GM21576 (cell line): ENCODE measurements around the gene INPP5K.
"Not testable (repeated sequence)": the region's sequence is repeated elsewhere in the genome, so short reads cannot be mapped to it uniquely, and the experiment has no call there.

ENCODE experiments used
- ATAC-seq: cut with Tn5 transposase; IDR thresholded peaks from one replicate; pipeline ENCODE4 v1.9.1; 2021; ENCODE audit warnings: mild to moderate bottlenecking, moderate library complexity; ENCODE audit not compliant: unreplicated experiment

The INPP5K gene

DNA sequence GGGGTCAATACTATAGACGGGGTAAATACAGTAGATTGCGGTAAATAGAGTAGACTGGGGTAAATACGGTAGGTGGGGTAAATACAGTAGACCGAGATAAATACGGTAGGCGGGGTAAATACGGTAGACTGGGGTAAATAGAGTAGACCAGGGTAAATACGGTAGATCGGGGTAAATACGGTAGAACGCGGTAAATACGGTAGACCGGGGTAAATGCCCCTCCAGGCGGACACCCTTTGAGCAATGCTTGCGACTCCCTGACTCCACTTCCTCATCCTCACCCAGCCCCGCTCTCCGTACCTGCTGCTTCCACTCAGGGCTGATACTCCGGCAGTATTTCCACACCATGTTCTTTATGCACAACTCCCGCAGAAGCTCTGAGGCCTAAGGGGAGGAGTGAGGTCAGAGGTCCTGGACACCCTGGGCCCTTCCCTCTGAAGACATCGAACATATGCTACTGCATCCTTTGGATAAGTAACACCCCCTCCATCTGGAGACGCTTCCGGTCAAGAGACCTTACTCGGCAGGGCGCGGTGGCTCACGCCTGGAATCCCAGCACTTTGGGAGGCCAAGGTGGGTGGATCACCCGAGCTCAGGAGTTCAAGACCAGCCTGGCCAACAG lies 47.1 kb downstream of the INPP5K start:
- ATAC-seq: no peak

DNA sequence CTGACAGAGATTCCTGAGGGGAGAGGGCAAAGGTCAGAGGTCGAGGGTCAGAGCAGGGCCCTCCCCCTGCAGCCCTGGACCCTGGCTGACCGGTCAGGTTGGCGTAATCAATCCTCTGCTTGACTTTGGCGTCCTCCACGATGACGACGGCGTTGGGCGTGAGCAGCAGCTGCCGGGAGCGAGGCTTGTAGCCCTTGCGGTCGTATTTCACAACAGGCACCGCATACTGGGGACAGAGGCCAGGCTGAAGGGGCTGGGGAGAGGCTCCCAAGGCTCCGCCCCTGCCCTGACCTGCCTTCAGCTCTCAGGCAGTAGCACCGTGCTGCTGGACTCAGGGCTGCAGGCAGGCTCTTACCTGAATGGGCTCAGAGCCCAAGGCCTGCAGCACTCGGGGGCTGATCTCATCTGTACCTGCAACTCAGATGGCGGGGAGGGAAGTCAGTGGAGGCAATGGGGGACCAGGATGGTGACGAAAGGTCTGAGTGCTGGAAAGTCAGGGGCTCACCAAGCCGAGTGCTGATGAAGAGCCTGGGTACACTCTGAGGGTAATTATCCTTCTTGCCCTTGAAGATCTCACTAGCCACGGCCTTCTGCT lies 48.4 kb downstream of the INPP5K start:
- no peak for ATAC-seq

DNA sequence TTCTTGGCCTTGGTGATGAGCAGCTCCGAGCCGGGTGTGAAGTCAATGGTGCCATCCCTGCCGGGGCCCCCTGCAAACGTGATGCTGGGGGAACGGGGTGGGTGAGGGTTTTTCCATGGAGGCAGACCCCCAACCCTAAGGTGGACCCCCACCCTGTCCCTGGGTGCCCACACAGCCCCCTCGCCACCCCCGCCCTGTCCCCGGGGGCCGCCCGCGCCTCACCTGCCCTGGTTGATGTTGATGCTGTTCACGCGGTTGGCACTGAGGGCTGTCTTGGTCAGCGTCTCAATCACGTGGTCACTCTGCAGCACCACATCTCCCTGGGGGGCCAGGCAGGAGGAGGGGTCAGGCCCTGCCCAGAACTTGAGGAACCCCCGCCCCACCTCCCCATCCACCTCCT lies 49.2 kb downstream of the INPP5K start:
- ATAC-seq: no peak

DNA sequence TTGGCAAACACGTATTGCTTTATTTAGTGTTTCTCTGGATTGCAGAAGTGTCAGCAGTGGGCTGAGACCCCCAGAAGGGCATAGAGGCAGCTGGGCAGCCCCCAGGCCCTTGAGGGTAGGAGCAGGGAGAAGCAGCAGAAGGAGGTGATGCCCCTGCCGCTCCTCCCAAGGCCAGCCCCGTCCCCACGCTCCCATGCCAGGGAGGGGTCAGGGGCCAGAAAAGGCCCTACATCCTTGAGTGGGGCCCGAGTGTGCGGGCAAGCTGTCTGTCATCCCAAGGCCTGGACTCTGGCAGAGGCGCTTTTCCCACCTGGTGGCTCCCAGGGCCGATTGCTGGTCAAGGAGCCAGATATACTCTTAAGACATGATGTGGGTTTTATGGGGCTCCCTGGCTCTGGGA lies 52.2 kb downstream of the INPP5K start:
- ATAC-seq: no peak

DNA sequence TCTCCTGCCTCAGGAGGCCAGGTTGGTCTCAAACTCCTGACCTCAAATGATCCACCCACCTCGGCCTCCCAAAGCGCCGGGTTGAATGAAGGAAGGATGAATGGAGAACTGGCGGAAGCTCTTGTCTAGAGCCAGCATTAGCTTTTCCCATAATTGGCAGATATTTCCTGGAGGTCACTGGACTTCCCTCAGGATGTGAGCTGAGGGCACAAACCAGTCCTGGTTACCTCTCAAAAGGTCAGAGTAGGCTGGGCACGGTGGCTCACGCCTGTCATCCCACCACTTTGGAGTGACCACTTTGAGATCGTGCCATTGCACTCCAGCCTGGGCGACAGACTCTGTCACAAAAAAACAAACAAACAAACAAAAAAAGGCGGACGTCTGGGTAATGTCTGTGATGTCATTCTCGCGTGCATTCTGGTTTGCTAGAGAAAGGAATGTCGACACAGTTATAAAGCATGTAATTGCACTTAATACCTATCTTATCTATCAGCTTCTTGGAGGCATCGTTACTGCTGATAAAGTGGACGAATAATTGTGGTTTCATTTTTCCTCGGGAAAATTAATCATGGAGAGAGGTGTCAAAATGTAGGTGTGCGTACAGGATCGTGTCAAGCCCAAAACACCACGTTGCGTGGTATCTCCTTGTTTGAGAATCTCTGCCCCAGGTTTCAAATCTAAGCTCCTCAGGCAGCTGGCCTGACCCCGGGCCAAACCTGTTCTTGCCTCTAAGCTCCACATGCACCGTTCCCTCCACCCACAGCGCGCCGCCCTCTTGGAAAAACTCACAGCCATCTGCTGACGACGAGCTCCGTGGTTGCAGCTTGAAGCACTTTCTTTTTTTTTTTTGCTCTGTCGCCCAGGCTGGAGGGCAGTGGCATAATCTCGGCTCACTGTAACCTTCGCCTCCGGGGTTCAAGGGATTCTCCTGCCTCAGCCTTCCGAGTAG lies 54.0 kb downstream of the INPP5K start:
- ATAC-seq: no peak

DNA sequence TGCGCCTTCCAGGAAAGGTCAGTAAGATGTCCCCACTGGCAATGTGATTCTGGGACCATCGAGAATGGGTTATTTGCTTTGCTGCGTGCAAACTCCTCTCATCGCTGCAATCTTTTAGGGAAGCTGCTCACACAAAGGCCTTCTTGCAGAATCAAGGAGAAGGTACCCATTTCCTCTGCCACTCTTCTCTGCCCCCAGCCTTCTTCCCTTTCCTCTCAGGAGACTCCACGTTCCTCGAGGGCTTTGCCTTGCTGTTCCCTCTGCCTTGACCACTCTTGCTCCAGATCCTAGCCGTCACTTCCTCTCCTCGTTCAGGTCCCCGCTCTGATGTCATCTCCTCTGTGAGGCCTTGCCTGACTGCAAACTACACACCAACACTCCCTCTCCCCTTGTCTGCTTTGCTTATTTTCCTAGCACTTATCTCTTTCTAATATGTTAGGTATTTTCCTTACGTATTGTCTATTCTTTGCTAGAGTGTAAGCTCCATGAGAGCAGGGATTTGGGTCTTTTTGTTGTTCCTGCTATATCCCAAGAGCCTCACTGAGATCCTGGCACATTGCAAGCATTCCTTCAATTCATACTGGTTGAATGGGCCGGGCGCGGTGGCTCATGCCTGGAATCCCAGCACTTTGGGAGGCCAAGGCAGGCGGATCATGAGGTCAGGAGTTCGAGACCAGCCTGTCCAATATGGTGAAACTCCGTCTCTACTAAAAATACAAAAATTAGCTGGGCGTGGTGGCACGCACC lies 55.0 kb downstream of the INPP5K start:
- ATAC-seq: no peak

DNA sequence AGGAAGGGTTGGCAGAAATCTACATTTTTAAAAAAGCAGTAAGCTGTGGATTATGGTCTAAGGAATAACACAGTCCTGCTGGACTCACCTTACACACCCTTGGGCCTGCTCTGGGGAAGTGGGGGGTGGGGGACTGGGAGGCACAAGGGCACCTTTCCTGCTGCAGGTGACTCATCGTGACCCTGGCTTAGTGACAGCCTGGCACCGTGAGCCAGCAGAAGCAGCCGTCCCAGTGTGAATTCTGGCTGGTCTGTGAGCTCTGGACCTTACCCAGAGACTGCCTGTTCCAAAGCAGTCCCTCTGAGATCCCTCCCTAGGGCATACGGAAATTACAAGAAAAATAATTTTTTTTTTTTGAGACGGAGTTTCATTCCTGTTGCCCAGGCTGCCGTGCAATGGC lies 56.2 kb downstream of the INPP5K start:
- no peak for ATAC-seq

DNA sequence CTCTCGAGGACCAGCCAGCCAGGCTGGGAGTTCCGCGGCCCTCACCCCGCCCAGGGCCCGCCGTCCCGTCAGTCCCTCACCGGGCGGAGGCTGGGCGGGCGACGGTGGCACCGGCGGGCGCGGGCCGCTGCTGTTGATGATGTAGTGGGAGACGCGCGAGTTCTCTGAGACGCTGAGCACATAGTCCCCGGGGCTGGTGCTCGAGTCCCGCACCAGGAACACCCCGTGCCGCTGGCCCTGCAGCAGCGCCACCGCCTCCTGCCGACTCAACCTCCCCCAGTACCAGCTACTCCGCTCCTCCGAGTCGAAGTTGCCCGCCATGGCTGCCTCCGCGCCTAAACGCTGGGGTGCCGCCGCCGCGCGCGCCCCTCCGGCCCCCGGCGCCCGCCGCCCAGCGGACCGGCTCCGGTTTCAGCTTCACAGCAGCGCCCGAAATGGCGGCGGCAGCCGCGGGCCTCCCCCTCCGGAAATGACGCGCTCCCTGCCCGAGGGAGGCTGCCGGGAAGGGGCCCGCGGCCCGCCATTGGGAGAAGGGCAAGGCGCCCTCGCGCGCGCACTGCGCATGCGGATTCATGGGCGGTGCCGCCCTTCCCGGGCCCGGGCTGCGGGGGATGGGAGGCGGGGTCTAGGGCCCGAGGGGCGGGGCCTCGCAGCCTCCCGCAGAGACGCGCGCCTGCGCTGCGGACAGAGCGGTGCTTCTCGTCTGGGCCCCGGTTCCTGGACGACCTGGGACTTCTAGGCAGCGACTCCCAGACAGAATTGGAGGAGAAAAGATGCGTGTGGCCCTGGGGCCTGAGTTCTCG lies 60.4 kb downstream of the INPP5K start, which contains the start of gene CRK:
TSS of gene CRK (minus strand) at position 436 of the 803 bp plus-strand sequence. CDS start at position 321, 115 bp downstream.
- ATAC-seq: peak; percentile 66

DNA sequence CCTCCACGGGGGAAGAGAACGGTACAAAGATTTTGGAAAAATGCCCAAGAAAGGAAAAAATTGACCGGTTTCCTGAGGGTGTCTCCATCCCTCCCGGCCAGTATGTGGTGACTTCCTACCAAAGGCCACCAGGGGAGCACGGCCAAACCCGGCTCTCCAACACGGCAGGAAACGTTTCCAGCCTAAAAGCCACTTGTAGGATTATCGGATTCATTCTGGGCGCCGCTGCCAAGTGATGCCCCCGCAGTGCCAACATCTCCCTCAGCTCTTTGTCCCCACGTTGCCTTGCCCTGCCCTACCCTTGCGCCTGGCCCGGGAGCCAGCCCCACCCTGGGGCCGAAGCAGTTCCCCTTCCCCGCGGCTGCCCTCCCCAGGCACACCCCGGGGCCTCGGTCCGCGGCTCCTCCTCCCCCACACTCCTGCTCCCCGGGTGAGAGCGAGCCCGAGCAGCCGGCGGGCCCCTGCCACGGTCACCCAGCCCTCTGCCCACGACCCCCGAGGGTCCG lies 61.1 kb downstream of the INPP5K start:
- ATAC-seq: peak; percentile 33

DNA sequence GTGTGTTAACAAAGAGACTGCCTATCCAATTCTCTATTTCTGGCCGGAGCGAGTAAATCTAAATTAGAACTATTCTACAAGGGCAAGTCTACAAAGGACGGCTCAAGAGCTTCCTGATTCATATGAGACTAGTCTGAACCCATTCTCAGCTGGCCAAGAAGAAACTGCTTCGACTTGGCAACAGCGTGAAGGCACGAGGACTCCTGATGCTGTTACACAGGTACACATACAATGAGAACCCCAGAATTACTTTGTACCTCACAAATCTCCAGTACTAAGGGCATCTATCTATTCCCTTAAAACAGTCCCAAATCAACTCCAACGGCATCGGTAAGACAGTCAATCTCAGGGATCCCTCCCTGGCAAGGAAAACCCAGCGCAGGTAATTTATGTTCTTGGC lies 61.9 kb downstream of the INPP5K start:
- no peak for ATAC-seq

DNA sequence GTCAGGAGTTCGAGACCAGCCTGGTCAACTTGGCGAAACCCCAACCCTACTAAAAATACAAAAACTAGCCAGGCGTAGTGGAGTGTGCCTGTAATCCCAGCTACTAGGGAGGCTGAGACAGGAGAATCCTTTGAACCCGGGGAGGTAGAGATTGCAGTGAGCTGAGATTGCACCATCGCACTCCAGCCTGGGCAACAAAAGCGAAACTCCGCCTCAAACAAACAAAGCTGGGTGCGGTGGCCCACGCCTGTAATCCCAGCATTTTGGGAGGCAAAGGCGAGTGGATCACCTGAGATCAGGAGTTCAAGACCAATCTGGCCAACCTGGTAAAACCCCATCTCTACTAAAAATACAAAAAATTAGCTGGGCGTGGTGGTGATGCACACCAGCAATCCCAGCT lies 62.7 kb downstream of the INPP5K start:
- ATAC-seq: not testable (repeated sequence)

DNA sequence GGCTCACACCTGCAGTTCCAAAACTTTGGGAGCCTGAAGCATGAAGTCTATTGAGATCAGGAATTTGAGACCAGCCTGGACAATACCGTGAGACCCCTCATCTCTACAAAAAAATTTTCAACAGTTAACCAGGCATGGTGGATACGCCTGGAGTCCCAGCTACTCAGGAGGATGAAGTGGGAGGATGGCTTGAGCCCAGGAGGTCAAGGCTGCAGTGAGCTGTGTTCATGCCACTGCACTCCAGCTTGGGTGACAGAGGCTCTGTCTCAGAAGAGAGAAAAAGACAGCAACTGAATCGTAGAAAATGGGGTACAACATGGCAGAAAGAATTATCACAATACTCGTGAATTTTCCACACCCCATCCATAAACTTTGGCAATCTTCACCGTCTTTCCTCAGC lies 63.6 kb downstream of the INPP5K start:
- ATAC-seq: no peak

DNA sequence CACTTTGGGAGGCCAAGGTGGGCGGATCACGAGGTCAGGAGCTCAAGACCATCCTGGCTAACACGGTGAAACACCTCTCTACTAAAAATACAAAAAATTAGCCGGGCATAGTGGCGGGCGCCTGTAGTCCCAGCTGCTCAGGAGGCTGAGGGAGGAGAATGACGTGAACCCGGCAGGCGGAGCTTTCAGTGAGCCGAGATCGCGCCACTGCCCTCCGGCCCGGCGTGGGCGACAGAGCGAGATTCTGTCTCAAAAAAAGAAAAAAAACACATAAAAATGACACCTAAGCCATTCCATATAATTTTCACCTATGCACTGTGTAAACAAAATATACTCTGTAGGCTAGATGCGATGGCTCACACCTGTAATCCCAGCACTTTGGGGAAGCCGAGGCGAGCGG lies 66.2 kb downstream of the INPP5K start:
- not testable (repeated sequence) for ATAC-seq

DNA sequence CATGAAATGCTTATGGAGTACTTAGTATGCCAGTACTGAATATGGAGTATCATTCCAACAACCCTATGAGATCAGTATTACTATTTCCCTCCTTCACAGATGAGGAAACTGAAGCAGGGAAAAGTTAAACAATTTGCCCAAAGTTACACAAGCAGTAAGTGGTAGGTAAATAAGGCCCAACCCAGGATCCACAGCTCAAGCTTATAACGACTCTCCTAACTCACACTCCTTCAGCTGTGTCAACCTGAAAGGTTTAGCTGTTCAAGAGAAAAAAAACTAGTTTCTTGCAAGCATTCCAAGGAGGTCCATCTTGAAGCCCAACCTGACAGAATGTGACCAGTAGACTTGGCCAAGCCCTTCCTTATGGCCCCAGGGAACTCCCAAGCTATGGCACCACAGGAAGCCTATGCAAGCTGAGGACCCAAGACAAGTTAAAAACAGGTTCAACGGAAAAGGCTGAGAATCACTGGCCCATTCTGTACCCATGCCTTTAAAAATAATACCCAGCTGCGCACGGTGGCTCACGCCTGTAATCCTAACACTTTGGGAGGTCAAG lies 66.9 kb downstream of the INPP5K start:
- no peak for ATAC-seq

DNA sequence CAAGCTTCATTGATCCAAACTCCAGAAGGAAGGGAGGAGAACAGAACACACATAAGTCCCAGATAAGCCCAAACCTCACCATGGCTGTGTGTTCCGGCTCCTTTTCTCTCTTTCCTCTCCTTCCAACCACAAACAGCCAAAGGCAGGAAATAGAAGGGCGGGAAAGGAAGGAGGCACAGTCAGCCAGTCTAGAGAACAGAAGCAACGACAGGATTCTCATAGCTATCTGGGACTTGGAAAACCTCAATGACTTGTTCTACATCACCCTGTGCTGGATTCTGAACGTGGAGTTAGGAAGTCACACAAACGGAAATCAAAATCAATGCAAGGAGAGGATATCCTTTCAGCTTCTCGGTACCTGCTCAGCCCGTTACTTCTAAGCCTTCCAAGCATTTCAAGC lies 69.4 kb downstream of the INPP5K start:
- ATAC-seq: no peak

DNA sequence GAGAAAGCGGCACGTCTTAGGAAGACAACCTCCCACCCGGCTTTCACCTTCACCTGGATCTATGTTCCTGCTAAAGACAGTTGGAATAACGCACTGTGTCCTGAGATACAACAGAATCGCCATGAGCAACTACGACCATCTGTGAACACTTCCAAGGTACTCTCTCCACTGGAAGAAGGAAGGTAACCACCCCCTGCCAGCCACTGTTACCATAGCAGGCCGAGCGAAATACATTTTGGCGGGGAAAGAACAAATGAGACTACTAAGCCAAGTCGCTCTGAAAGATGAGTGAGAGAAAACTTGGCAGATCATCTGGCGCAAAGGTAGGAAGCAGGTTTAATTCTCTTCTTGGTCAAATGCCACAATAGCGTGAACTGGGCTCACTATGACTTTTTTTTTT lies 70.2 kb downstream of the INPP5K start:
- ATAC-seq: no peak

DNA sequence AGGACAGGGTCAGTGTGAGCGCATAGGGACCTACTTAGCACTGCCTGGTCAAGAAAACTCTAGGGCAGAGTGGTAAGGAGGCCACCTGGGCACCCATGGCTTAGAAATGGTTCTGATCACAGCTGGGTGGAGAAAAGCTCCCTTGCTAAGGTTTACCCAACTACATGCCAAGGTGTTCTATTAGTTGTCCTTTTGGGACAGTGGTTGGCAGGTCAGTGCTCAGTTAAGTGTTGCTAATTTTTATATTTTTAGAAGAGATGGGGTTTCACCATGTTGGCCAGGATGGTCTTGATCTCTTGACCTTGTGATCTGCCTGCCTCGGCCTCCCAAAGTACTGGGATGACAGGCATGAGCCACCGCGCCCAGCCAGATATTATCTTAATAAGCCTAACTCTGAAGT lies 70.7 kb downstream of the INPP5K start:
- not testable (repeated sequence) for ATAC-seq
